Activated CD4-positive, alpha-beta T cell treated with anti-CD3 and anti-CD28 coated beads for 1 hour (primary cell): ENCODE data around the gene SLC15A1.

Experiments
- DNase-seq: peaks from one replicate; pipeline ENCODE4 v3.0.0-alpha.2; 2020

SLC15A1 gene, protein sequence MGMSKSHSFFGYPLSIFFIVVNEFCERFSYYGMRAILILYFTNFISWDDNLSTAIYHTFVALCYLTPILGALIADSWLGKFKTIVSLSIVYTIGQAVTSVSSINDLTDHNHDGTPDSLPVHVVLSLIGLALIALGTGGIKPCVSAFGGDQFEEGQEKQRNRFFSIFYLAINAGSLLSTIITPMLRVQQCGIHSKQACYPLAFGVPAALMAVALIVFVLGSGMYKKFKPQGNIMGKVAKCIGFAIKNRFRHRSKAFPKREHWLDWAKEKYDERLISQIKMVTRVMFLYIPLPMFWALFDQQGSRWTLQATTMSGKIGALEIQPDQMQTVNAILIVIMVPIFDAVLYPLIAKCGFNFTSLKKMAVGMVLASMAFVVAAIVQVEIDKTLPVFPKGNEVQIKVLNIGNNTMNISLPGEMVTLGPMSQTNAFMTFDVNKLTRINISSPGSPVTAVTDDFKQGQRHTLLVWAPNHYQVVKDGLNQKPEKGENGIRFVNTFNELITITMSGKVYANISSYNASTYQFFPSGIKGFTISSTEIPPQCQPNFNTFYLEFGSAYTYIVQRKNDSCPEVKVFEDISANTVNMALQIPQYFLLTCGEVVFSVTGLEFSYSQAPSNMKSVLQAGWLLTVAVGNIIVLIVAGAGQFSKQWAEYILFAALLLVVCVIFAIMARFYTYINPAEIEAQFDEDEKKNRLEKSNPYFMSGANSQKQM

DNA sequence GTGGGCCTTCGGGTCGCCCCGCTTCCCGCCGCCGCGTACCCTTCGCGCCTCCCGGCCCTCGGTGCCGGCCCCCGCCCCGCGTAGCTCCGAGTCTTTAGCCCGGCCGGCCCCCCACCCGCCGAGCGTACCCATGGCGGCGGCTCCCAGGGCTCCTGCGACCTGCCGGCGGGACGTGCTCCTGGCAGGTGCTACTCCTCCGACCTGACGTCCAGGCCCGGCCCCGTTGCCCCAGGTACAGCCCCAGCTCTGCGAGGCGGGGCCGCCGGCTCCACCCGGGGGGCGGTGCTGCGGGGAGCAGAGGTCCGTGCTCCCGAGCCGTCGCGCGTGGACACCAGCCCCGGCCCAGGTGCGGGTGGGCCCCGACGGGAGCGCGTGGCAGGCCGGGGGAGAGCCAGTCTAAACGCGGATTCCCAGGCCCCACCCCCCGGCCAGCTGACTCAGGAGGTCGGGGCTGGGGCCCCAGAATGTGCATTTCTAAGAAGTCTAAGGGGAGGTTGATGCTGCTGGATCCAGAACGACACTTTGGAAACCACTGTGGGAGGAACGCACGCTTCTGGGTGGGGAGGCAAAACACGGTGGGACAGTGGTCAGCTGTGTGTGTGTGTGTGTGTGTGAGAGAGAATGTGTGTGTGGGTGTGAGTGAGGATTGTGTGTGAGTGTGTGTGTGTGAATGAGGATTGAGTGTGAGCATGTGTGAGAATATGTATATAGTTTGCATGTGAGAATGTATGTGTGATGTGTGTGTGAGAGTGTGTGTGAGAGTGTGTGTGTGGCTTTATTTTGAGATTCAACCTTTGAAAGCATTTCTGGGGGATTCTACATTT, at the start of gene SLC15A1:
TSS of gene SLC15A1 (minus strand) at position 206 of the 824 bp plus-strand sequence. CDS start at position 132, 74 bp downstream.
- no peak for DNase-seq

DNA sequence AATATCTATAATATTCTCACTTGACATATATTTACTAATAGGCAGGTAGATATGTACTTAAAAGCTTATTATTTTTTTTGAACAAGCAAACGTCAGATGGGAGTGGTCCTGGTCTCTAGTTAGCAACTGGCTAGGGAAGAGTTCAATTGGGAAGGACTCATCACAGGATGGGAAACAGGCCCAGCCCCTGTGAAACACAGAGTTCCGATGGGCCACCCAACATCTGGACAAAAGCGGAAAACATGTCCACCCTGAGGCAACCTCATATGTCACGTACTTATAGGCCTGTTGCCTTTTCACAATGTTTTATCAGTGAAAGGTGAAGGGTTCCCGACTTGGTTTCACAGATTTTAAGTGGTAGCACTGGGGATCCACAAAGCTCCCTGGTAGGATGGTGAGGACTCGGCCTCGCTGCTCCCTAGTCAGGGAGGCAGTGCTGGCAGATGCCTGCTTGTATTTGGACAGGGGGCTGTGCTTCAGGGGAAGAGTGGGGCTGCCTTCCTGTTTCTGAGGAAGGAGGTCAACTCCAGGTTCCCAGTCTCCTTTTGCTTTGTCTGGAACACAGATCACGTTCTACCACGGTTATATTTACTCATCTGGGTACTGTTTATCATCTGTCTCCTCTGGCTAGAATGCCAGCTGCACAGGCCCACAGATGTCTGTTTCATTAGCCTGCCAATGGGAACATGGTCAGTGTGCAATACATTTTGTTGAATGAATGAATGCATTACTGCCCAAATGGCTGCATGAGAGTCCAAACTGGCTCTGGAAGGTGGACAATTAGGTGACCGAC, 49.4 kb upstream of the SLC15A1 start:
- no peak for DNase-seq

DNA sequence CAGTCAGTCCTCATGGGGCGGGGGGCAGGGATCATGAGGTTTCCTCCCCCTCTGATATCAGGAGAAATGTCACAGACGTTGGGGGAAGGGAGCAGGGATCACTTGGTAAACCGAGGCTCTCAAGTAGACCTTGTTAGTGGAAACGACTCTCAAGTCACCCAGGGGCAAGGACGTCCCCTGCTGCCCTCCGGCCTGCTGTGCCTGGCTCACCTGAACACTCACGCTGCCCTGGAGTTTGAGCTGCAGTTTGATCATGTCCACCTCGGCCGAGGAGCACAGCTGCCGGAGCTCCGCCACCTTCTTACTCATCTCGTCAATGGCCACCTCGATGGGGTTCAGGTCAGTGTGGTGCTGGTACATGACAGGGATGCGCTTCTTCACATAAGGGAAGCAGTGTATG, 47.6 kb upstream of the SLC15A1 start:
- no peak for DNase-seq

DNA sequence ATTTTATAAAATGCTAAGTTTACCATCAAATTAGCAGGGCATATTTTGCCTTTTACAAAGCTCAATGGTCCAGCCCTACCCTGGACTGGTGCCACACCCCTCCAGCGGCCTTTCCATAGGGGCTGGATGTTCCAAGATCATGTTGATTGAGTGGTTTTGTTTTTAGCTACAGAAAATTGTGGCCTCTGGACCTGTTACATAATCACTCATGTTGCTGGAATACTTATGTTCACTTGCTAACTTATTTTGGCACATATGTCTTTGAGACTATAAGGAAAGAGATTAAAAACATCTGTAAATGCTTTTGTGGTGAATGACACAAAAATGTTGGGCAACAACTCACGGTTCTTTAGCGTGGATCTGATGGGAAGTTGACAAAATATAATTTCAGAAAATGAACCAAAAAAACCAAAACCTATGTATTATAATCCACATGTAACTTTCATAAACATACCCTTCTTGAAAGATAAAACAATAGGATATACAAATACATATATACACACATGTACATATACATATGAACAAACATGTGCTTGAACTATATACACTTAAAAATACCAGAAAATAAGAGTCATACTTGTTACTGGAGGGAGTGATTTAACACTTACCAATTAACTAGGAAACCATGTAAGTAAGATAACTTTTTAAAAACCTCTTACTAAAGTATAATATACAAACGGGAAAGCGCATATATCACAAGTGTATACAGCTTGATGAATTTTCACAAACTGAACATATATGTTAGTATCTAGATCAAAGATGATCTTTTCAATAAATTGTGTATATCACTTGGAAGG, 46.6 kb upstream of the SLC15A1 start:
- no peak for DNase-seq

DNA sequence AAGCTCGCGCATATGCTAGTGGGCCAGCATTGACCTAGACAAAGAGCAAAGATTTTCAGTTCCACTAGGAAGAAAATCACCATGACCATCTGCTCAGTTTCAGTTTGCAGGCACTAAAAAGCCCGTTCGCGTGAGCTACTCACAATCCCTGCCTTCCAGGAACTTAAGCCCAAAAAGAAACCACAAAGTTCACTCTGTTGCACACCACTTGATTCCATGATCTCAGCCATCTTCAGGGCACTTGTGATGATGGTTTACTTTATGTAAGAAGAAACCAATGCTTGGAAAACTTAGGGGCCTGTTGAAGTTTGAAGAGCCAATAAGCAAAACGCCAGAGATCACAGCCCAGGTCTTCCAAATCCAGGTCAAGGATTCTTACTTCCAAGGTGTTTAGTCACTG, 45.0 kb upstream of the SLC15A1 start:
- no peak for DNase-seq

DNA sequence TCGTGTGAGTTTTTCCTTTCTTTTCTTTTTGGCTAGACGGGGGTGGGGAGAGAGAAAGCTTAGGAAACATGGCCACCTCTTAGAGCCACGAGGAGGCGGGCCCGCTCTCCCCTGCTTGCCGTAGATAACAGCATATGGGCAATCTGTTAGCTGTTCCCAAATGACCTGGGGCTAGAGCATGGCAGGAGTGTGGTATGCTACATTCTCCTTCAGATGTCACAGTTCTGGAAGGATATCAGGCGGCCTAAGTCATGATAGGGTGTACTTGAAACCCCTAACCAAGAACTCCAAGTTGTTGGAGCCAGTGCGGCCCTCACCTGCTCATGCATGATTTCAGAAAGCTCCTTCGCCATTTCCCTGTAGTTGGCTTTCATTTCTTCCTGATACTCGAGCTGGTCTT, 44.3 kb upstream of the SLC15A1 start:
- DNase-seq: no peak

DNA sequence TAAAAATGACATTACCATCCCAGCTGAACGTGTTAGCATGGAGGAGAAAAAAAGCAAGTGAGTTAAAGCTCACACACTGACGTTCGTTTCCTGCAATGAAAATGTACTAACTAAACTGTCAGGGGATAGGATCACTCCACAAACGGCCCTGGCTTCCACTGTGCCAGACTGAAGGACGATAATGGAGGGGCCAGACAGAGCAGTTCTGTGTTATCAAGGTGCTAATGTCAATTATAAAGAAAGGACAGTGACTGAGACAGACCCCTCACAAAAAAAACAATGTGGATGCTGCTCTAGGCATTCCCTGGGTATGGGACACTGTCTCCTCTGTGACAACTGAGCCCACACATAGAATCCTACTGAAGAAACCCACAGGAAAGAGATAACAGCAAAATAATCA, 43.7 kb upstream of the SLC15A1 start:
- no peak for DNase-seq

DNA sequence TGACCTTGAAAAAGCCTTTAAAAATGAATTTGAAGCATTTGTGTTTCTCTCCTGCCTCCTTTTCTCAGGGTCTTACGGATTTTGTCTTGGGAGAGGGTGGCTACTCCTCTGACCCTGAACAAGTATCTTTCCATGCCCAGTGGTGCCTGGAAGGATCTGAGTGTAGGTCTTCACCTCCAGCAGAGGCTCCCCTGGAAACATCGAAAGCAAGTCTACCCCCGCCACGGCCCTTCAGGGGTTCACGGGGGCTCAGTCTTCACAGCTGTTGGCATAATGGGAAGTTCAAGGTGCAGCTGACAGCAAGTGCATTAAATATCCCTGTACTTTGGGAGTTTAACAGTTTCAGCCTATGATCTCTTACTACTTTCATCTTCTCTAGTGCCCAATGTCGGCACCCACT, 42.7 kb upstream of the SLC15A1 start:
- no peak for DNase-seq

DNA sequence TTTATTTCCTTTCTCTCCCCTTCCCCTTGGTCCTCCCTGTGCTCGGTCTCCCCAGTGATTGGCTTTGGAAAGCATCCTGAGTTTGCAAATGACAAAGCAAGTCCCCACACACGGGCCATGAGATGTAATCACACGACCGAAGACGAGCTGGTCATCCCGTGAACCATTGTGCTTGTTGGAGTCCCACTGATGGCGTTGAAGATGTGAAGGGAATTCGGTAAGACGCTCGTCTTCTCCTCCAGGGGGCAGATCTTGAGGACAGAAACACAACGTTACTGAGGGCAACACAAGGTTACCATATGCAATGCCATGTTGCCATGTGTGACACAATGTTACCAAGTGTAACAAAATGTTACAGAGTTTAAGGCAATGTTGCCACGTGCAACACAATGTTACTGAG, 42.0 kb upstream of the SLC15A1 start:
- no peak for DNase-seq

DNA sequence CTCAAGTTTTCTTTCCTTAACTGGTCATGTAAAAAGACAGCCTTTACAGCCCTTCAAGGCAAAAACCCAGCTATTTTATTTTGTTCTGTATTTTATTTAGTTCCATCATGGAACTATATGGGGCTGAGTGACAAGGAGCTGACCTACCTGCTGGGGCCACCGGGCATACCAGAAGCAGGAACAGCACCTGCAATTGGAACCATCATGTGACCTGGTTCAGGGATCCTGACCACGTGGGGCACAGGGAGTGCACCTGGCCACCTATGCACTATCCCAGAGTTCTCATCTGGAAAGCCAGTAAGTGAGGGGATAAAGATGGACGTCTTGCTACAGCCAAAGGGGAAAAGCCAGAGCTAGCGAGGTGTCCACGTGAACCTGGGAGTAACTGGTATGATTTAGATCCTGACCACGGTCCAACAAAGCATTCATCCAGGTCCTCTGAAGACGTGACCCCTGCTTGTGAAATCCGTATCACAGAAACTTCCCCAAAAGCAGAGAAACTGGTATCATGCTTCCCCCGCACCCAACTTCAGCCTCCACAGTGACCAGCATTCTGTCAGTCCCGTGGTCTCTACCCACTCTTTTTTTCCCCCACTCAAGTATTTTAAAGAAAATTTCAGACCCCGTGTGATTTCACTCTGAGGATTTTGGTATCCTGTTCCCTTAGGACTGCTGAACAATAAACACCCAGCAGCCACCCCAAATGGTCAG, 40.5 kb upstream of the SLC15A1 start:
- no peak for DNase-seq

DNA sequence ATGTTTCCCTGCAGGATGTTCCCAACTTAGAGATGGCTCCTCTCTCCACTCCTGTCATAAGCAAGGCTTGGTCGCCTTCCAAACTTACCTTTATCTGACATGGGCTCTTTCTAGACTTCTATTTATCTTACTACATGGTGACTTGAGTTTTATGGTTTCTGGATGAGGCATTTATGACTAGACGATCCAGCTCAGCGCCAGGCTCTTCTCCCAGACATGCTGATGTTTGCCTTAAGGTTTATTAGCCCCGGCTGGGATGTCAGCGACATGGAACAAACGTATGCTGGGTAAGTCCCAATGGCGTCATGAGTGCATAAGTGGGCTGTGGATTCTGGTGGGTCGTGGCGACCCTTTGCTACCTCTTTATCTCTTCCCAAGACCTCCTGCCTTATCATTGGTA, 39.8 kb upstream of the SLC15A1 start:
- DNase-seq: no peak

DNA sequence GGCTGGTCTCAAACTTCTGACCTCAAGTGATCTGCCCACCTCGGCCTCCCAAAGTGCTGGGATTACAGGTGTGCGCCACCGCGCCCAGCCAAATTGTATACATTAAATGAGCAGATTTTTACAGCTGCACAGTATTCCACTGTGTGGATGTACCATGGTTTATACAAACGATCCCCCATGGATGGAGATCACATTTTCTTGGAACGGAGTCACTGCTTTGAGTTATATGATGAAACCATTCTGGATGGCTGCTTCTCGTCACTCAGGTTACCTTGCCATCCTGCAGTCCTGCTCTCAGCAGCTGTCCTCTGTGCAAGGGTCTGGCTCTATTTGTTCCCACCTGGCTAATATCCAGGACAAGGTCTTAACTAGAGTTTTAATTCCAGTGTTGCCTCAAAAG, 39.1 kb upstream of the SLC15A1 start:
- DNase-seq: no peak

DNA sequence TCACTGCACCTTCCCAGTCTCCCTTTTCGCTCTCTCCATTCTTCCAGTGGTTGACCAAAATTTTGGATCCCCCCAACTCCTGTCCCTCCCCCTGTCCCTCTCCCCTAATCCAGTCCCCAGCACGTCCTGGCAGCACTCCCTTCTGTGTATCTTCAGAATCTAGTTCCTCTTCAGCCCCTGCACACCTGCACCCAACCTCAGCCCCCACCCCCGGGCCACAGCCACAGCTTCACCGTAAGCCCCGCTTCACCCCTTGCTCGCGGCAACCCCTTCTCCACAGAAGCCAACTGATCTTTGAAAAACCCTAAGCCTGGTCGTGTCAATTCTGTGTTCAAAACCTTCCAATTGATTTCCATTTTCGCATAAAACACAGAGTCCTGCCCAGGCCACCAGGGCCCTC, 35.5 kb upstream of the SLC15A1 start:
- no peak for DNase-seq

DNA sequence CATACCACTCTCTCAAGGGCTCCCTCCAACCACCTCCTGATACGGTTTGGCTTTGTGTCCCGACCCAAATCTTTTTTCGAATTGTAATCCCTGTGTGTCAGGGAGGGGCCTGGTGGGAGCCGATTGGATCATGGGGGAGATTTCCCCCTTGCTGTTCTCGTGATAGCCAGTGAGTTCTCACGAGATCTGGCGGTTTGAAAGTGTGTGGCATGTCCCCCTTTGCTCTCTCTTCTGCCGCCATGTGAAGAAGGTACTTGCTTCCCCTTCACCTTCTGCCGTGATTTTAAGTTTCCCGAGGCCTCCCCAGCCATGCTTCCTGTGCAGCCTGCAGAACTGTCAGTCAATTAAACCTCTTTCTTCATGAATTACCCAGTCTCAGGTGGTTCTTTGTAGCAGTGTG, 34.7 kb upstream of the SLC15A1 start:
- no peak for DNase-seq

DNA sequence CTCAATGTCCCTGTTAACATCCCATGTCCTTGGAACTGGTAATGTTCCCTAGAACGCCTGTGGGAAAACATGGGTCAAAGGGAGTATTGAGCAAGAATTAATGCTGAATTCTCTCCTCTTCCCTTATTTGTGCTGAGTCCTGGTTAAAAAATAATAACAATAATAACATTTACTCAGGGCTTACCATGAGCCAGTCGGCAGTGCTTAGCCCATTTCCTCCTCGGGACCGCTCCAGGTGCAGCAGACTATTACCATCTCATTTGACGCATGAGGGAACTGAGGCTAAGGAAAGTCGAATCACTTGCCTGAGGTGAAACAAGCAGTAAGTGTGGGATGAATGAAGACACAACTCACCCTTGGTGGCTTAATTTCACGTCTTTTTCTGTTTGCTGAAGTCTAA, 33.6 kb upstream of the SLC15A1 start:
- no peak for DNase-seq

DNA sequence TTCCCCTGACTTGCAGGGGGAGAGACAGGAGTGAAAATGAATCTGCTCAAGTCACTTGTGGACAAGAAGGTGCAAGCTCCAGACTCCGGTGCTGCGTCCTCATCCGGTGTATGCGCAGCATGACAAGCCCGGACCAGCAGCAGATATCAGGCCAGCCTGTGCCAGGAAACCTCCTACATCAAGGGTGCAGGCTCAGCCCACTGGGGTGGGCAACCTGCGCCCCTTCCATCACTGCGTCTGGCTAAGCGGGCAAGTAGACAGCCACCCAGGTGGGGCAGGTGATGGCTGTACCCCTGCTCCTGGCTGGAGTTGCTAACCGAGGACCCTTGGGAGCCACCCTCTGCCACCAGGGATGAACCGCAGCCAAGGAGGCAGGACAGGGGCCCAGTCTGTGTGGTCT, 32.9 kb upstream of the SLC15A1 start:
- no peak for DNase-seq

DNA sequence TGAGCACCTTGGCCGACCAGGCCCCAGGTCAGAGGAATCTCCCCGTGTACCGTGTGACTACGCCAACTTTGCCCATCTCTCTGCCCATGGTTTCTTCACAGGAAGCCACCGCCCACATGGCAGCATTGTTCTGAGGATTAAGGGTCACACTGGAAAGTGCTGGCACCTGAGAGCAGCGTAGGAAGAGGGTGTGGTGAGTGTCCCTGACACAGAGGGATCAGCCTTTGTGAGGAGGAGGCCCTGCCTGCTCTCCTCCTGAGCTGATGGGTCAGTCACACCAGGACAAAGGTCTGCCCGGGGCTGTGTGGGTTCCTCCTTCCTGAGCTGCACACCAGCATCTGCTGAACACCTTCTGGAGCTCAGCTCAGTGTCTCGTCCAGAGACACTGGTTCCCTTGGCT, 32.2 kb upstream of the SLC15A1 start:
- no peak for DNase-seq

DNA sequence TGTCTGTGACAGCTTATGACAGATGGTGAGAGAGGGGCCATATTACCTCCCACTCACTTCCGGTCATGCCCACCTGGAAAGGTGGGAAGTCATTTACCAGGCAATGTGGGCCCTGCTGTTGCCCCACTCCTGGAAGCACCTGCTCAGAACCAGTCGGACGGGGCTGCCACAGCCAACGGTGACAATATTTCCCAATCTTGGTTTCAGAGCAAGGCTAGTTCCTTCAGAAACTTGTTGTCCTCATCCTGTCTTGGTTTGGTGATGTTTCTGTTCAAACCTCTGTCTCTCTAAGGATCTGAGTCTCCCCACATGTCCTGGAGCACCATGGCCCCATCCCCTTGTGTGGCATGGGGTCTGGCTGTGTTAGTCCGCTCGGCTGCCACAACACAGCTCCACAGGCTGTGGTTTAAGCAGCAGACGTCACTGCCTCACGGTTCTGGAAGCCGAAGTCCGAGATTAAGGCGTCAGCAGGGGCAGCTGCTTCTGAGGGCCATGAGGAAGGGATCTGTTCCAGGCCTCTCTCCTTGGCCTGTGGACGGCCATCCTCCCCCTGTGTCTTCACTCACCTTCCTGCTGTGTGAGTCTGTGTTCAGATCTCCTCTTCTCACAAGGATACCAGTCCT, 31.5 kb upstream of the SLC15A1 start:
- no peak for DNase-seq

DNA sequence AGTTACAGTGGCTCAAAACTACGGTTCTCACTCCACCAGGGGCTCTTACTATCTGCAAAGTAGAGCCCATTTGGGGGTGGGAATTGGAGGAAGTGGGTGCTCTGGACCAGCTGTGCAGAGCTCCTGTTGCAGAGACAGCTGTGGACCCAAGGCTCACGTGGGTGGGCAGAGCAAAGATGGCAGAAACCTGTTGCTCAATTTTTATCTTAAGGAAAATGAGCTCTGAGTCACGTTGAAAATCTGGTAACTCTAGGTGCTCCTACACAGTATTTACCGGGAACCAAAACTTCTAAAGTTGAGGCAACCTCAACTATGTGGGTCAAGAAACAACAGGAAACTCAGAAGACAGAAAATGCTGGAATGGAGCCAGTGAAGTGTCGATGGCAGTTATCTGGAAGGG, 30.2 kb upstream of the SLC15A1 start:
- DNase-seq: no peak

DNA sequence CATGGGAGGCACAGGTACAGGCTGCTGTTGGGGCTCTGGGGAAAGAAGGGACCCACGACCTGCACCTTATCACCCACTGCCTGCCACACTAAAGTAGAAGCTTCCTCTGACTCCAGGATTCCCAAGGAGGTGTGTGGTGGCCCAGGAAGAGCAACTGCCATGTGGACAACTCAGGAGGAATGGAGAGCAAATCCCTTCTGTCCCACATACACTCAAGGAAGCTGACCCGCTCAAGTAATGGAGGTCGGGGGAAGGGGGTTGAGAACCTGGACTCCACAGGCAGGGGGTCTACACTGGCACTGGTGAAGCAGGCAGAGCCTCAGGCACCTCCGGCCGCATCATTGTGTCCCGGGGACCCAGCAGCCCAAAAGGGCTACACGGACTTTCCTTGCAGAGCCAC, 29.4 kb upstream of the SLC15A1 start:
- DNase-seq: no peak

DNA sequence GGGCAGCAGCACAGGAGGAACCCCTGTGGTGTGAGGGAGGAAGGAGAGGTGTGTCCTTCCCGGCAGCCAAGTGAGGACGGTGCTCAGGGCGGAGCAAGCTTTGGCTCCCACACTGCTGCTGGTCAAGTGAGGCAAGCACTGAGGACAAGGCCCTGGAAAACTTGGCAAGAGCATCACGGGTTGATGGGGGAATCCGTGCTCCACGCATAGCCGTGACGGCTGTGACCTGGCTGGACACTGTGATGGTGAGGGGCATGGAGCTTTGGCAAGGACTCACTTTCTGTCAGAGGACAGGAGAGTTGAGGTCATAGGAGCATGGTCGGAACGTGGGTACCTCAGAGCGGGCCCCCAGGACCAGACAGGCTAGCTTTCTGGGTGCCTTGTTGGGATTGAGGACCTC, 29.0 kb upstream of the SLC15A1 start:
- DNase-seq: no peak
